NOMO-1 treated with dmso at 0.1 percent for 144 hours (cell line): ENCODE results near the gene ZBTB46.

Experiments
- DNase-seq: peaks from one replicate; lab custom pipeline; 2025; ENCODE audit not compliant: unreplicated experiment; lab: John Stamatoyannopoulos, UW

The ZBTB46 gene

DNA sequence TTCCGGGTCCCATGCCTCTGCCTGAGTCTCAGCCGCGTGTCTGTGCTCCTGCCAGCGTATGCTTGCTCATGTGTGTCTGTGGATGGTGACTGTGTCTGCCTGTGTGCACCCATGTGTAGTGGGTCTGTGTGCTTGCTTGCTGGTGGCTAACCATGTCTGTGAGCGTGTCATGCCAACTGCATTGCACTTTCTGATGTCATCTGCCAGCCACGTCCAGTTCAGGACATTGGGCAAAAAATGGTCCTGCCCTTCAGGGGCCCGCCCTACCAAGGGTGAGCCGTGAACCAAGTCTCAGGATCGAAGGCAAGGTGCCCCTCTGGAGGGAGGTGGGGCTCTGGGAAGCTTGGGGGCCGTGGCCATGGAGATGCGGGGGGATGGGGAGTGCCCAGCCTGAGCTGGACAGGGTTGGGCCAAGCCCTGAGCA is 9.4 kb upstream of the ZBTB46 start:
- DNase-seq, result no peak

DNA sequence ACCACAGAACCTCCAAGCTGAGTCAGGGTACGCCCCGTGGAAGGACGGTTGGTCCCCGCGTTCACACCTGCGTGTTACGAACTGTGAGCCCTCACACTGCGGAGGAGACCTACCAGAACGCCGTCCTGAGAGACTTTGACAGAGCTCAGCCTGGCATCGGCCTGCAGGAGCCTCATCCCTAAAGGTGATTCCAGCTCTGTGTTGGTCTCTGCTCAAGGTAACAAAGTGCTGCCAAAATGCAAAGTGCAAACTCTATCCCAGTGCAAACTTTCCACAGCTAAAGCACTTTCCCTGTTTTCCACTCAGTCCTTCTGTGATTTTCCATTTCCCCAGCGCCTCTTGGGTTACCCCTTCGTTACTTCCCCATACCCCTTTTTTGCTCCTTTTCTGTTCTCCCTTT is 8.6 kb upstream of the ZBTB46 start:
- DNase-seq, result no peak

DNA sequence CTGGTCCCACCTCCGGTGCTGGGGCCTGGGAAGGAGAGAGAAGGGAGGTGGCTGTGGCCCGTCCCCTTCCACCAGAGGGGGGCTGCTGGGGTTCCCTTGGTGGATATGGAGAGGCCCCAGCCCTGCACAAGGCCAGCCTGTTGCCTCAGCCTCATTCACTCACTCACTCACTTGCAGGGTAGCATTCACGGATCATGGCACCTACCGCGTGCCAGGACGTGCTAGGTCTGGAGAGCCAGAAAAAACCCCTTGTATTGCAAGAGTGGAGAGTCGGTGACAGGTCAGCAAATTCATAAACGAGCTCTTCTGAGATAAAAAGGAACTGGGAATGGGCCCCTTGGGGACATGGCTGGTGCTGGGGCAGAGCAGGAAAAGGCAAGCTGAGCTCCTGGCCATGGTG is 6.4 kb upstream of the ZBTB46 start:
- DNase-seq, result no peak

DNA sequence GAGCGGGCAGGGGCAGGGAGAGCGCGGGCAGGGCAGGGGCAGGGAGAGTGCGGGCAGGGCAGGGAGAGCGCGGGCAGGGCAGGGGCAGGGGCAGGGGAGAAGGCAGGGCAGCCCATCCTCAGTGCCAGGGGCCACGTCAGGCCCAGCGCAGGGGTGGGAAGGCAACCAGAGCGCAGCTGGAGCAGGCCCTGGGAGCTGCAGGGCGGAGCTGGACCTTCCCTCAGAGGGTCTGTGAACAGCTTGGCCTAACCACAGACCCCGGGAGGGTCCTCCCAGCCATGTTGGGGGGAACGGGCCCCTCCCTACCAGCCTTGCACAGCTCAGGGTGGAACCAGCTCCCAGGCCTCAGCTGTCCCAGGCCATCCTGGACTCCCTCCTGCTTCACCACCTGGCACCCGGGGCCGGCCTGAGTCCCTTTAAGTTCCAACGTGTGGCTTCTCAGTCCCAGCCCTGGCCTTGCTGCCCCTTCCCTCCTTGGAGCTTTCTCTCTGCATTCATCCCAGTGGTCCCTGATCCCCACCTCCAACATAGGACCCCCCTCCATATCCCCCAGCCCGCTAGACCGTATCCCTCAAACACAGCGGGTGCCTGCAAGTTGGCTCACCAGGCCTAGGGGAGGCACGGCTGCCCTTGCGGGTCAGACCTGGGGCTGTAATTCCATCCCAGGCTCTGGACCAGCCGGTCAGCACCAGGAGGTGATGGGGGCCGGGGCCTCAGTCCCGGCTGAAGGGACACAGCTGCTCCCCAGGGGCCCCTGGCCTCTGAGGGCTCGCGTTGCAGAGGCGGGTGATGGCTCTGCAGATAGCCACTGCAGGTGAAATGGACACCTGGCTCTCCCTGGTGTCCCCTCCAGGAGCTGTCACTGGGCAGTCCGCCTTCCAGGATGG is 5.6 kb upstream of the ZBTB46 start:
- no peak for DNase-seq

DNA sequence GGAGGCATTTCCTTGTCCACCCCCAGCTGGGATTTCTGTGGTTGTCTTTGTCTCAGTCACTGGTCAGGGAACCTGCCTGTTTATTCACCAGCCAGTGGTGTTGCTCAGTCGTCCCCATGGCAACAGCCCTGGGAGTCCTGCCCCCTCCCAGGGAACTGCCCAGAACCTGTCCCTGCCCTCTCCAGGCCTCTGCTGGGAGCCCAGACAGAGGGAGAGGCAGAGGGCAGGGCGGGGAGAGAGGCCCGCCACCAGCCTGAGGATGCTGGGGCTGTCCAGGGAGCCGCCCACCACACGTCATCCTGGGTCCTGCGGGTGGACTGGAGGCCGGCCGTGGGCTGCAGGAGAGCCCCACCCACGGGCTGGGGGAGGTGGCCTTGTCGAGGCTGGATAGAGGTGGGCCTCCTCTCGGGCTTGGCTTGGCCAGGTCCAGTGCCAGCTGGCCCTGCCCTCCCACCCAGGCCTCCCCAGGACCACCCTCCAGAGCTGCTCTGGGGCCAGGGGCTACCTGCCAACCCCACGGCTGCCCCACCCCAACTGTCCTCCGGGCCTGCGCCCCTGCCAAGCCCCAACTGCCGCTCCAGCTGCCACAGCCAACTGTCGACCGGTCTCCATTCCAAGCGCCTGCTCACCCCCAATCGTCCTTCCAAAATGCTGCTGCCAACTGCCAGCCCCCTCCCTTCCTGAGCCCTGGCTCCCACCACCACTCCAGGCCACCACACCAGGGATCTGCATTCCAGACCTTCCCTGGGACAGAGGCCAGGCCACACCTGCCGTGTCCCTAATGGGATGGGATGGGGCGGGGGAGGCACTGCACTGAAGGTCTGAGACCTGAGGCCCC is 4.2 kb upstream of the ZBTB46 start:
- DNase-seq, result no peak

DNA sequence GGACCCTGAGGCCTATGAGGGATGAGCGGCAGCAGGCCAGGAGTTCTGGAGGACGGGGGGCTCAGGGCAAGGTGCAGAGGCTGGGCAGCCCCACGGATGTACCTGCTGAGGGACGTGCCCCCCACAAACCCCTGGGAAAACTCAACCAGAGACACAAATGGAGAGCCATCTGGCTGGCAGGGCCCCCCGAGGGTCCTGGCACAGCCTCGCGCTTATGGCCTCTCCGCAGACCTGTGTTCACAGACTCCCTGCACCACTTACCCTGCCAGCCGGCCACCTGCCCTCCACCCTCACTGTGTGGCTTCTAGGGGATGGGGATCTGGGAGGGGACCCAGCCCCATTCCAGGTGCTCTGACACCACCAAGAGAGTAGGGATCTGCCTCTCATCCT is 3.4 kb upstream of the ZBTB46 start:
- DNase-seq, result no peak

DNA sequence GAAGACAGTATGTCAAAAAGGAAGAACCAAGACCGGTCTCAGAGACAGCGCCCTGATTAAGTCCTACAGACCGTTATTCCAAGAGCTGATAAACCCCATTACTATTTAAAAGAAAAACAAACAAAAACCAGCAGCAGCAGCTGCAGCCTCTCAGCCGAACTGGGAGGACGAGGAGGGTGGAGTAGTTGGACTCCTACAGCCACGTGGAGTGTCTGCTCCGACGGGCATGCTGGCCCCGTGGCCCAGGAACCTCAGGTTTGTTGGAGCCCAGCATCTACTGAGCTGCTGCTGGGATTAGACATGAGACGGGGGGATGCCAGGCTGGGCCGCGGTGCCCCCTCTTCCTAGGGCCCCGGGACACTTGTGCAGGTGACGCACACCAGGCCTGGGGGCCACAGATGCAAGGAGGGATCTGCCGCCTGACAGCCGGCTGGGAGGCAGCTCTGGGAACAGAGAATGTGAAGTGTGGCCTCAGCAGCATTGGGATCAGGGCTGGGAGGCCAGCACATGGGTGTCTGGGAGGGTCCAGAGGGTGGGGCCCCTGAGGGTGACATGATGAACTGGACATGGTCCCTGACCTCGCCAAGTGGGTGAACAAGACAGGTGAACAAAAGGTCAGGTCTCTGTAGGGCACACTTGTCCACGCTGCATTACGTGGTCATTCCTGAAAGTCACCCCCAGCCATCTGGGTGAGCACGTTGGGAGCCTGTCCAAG is 2.9 kb upstream of the ZBTB46 start:
- DNase-seq, result no peak

DNA sequence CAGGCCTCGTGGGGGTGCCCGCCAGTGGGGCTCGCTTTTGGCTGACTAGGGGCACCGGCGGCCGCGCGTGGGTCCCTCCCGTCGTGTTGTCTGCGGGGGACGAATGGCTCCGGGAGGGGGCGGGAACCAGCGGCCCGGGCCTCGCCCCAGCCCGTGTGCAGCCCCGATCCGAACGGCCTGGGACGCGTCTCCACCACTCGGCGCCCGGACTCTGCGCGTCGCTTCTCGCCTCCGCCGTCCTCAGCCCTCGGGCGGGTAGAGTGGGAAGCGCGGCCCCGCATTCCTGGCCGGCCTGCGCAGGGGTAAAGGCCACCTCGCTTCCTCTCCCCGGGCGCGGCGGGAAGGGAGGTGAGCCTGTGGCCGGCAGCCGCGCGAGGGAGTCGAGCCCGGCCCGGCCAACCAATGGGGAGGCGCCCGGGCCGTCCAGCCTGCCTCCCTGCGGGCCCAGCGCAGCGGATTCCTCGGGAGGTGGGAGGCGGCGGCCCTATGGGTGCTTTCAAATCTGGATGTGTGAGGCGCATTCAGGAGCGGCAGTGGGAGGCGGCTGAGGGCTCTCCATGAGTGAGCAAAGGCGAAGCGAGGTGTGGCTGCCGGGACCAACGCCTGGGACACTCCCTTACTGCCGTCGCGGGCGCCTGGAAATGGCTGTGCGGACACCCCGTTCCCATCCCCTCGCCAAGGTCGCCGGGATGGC is 1.1 kb upstream of the ZBTB46 start:
- DNase-seq, result no peak

DNA sequence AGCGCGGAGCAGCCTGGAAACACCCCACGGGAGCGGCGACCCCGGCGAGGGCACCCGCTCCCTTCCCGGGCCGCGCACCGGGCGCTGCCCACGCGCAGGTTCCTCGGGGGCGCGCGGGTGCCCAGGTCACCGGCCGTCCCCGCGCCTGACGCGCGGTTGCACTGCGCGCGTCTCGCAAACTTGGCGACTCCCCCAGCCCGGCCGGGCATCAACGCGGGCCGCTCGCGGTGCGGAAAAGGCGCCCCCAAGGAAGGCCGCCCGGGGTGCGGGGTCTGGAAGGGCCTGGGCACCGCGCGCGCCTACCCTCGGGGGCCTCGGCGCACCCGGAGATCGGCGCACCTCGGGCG is 555 bp upstream of the ZBTB46 start:
- no peak for DNase-seq

DNA sequence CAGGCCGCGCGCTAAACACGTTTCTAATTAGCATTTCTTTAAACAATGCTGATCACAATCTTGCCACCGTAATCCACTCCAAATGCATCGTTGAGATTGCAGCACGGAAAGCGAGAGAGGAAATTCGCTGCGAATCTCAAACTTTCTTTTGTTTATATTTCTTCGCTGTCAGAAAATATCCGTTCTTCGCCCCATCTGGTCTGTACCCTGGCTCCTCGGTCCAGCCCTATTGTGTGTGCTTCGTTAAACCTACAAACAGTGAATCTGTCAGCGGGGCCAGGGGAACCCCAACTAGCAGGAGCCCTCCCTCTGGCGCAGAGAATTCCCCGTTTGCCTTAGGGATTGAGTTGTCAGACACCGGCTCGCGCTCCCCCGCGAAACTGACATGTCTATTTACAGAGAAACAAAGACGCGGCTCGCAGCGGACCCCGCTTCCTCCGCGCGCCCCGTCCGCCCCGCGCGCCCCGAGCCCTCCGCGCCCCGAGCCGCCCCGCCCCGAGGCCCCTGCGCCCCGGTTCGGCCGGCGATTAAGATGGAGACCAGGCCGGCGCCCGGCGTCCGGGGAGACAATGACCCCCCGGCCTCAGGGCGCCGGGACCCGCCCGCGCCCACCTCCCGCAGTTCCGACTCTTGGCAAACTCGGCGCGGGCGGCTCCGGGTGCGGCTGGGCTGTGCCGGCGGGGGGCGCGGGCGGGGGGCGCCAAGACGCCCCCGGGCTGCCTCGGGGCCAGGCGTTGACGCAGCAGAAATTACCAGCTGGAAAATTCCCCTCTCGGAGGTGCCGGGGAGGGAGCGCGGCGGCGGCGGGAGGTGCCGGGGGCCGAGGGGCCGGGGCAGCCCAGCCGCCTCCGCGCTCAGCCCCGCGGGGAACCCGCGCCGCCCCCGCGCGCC is 874 bp downstream of the ZBTB46 start:
- no peak for DNase-seq

DNA sequence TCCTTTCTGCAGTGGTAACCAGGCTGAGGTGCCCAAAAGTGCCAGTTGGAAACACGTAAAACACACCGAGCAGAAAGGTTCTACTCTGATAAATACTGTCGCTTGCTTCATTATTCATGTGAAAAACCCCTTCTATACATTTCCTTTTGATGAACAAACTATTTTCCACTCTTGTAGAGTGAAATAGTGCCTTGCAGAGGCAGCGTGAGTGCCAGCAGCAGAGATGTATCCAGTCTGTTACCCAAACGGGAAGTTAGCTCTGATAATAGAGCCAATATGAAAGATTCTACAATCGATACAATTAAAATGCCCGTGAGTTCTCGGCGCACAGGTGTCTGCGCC is 1.5 kb downstream of the ZBTB46 start:
- DNase-seq, result no peak

DNA sequence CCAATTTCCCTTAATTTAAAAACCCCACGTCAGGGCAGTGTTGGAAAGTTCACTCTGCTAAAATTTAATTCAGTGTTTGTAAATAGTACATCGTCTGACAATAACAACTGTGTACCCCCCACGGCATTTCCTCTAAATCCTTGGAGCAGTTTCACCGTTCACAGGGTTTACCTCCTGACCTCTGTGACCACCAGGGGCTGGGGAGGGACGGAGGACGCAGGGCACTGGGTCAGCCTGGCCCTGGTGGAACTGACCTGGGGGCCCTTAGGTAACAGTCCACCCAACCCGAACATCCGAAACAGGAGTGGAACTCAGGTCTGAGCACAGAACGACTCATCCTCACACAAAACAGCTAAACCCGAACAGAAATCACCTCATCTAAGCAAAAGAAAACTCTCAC is 2.1 kb downstream of the ZBTB46 start:
- DNase-seq, result no peak

DNA sequence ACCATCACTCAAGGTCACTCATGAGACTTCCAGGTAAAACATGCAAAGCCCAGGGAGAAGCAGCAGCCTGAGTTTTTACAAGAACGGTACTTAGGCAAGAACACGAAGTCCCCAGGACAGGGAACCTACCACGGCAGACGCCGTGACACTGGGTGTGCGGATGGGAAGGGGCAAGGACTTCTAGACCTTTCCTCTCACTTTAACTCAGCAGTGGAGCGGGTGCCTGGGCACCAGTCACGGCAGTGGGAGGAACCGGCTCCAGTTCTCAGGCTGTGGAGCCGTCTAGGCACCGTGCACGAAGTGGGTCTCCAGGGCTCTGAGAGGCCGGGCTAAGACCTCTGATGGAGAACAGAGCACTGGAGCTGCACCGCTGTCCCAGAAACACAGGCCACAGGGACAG is 2.5 kb downstream of the ZBTB46 start:
- DNase-seq, result no peak

DNA sequence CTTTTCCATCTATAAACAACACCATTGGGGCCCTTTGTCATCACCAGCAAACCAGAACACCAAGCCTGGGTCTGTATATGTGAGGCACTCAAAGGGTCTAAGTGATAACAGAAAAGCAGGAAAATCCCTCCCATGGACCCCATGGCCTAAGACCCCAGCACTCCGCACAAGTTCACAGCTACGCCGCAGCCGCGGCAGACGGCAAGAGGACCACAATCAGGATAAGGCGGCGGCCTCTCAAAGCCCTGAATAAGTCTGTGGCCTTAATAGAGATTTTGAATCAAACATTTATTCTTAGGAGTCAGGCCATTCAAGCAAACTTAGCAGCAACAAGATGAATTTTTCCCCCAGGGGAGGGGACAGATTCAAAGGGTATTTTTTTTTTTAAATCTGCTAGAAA is 2.9 kb downstream of the ZBTB46 start:
- DNase-seq, result no peak

DNA sequence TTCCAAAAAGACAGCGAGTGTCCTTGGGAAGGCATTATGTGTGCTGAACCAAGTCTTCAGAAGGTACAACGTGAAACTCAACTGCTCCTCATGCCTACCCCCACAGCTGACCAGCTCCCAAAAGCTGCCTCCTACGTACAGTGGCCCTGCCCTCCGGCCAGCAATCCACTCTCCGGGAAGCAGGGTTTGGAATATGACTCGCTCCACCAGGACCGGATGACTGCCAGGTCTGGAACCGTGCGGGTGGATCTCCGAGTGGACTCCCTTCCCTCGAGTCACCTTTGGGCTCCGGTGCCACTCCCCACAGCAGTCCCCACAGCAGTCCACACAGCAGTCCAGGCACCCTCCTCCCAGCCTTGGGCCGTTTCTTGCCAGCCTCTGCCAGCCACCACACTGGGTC is 4.3 kb downstream of the ZBTB46 start:
- no peak for DNase-seq

DNA sequence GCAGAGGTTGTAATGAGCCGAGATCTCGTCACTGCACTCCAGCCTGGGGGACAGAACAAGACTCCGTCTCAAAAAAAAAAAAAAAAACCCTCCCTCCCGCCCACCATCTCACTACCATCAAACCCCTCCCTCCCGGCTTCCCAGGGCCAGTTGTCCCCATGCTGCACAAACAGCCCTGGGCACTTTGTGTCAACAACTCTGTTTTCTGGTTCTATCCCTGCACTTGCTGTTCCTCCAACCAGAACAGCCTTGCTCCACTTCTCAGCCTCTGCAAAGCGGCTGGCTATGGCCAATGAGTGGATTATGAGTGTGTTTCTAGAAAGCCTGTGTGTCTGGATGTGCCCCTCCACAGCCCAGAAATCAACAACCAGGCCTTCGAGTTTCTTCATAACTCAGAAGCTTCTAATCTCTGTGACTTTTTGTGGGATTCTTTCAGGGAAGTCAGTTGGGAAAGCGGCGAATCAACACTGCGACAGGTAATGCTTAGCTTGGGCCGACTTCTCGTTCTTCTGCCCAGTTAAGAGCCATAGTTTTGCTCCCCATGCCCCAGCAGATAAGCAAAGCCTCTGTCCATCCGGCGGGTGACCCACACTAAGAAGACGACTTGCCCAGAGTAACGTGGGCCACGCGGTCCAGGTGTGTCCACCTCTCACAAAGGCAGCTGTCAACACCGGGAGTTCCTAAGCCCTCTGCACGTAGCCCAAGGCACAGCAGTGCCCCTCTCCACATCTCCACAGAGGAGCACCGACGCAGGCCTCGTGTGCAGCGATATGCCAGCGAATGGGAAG is 5.5 kb downstream of the ZBTB46 start:
- no peak for DNase-seq

DNA sequence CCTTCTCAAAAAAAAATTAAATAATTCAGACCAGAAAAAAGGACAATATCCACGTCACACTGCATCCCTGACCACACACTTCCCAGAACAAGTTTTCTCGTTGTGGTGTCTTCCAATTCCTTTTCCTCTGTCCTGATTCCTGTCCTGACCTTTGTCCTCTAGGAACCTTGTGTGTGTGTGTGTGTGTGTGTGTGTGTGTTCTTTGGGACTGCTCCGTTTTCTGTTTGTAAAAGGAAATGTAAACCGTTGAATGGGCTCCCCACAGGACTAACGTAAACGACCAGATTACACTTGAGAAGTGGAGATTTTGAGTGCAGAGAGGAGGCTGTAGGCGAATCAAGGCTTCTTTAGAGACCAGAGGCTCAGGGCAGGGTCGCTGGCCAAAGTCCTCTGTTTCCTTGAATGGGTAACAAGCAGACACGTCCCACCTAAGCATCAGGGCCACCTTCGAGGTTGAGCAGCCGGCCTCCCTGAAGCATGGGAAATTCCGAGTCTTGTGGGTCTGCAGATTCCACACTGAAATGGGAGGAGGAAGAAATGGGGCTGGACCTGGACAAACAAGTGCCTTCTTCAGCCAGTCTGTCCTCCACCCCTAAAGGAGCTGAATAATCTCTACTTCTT is 7.3 kb downstream of the ZBTB46 start:
- no peak for DNase-seq

DNA sequence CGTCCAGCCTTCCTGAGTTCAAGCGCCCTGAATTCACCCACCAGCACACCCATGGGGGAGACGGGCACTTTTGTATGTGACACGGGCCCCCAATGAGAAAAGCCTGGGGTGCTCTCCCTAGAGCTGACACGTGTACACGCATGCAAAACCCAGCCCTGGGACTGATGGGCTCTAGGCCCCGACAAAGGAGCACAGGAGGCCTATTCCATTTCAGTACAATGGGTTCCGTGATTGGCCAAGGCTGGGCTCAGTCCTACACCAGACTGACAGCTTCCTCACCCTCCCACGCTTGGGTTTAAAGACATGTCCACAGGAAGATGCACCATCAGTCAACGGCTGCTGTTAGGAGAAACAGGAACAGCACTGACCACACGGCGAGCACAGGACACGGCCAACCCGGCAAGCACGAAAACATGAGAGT is 8.8 kb downstream of the ZBTB46 start:
- DNase-seq, result no peak

DNA sequence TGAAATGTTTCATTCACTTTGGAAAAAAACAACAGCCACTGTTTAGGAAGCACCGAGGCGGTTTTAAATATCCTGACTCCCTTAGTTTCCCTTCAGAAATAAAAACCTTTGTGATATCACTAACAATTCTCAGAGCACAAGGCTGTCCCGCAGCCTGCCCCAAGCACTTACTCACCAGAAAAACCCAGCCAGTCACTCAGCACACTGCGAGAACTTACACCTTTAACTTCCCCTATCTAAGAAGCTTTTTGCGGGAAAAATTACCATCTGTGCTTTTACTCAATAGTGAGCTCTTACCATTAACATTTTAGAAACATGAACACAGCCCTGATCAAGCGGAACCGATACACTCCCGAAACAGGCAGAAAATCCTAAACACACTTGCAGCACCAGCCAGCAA is 9.3 kb downstream of the ZBTB46 start:
- DNase-seq, result peak; percentile 46
